Measurements from ENCODE around the gene CELF2.
A peak's percentile ranks its signal among the peaks of the same experiment; 100 is the strongest.
"Not testable (repeated sequence)": the region's sequence is repeated elsewhere in the genome, so short reads cannot be mapped to it uniquely, and the experiment has no call there.

The CELF2 gene

GRCh38 chr10:11335167-11335652 is 317.5 kb downstream of the CELF2 start:
- no peak for DNase-seq

DNA sequence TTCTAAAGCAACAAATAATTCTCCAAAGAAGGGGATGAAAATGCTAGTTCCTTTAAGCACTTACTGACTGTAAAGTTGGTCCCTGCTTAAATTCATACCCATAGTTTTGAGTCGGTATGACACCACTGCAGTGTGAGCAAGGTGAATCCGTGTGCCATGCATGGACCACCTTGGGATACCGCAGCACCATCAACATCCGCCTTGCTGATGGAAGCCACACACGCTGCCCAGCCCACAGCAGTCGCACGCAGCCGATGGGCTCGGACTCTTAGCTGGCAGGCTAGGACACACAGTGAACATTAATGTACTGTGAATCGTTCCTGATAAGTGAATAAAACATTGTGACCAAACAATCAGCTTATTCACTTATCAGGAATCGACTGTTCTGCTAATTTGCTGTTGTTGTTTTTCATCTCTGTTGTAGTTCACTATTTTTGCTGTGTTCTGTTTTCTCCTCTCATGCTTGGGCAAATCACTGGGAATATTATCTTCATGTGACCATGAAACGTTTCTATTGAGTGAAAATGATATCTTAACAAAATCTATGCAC is 318.3 kb downstream of the CELF2 start:
- no peak for DNase-seq

DNA sequence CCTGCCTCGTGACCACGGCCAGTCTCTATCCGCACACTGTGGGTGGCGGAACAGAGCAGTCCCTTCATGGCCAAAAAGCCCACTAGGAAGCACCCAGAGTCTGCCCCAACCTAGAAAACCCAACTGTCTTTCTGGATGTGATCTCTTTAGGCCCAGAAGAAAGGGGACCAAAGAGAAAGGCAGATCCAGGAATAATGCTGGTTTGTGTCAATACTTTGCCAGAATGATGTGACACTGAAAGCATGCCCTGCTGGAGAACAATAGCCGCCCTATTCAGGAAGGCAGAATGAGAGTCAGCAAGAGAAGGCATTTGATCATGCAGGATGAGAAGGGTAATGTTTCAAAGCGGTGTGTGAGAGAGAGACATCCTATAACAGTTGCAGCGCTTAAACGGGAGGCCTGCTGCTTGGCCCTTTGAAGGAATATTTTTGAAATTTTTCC is 319.1 kb downstream of the CELF2 start:
- DNase-seq: no peak

- DNase-seq: peak; percentile 15
Measured at GRCh38 chr10:11337516-11337915, 319.8 kb downstream of the CELF2 start.

DNA sequence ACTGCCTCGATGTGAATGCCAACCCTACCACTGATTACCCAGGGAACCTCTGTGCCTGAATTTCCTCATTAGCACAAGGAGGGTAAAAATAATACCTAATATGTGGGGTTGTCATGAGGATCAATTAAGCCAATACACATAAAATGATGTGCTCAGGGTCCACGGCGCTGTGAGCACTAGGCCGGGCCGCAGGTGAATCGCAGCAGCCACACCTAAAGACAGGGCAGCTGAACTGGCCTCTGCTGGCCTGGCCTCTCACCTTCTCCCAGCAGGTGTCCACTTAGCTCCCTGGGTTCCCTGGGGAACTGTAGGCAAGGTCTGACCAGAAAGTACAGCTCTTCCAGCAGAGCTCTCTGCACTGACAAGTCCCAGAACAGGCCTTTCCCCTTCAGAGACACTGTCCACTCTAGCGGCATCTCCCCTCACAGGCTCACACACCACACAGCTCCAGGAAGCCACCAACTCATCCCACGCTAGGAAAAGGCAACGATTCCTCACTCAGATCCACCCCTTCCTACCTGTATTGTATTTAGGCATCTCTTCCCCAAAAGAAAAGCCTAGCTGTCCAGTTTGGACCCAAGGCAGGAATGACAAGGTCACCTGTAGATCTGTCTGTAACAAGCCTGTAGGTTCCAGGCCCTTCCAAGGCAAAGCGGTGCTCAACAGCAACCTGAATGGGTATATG is 320.6 kb downstream of the CELF2 start:
- DNase-seq: no peak

- no peak for DNase-seq
Measured at GRCh38 chr10:11339013-11339412, 321.3 kb downstream of the CELF2 start.

- DNase-seq: no peak
Measured at GRCh38 chr10:11339660-11340059, 322.0 kb downstream of the CELF2 start.

DNA sequence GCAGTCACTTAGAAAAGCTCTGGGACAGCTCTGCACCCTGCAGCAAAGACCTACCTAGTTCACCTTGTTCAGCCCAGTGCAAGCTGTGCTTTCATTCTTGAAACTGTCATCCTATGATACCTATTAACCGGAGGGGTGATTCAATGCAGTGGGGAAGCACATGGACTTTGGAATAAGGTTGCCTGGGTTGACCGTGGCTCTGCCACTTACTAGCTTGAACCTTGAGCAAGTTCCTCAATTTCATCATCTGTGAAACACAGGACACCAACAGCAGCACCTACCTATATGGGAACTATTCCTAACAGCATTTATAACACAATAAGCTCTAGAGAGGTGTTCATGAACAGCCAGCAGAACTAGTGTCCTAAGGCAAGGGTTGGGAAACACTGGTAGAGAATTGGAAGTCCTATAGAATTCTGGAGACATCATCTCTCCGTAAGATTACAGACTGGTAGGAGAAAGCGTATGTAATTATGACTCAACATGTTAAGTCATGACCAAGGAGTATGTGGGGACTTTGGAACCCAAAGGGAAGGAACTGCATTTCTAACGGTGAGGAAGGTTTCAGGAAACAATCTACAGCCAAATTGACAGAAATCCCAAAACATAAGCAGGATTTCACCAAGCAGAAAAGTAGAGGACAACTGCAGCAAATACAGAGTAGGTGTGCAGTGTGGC is 323.8 kb downstream of the CELF2 start:
- DNase-seq: no peak

DNA sequence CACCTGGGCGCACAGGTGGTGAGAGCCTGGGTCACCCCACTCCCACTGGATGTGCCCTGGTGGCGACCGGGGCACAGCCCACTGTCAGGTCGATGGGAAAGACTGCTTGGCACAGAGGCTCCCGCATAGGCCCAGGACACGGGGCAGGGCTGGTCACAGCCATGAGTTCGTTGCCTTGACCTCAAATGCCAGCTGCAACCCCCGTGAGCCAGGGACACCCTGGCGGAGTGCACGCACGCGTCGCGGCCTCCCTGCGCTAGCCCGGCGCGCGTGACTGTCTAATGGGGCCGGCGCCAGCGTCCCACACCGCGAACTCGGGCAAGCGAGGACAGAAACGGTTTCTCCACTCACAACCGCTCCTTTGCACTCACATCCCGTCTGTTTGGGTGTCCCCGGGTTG is 326.4 kb downstream of the CELF2 start:
- no peak for DNase-seq

- DNase-seq: no peak
Measured at GRCh38 chr10:11344550-11344949, 326.9 kb downstream of the CELF2 start.

DNA sequence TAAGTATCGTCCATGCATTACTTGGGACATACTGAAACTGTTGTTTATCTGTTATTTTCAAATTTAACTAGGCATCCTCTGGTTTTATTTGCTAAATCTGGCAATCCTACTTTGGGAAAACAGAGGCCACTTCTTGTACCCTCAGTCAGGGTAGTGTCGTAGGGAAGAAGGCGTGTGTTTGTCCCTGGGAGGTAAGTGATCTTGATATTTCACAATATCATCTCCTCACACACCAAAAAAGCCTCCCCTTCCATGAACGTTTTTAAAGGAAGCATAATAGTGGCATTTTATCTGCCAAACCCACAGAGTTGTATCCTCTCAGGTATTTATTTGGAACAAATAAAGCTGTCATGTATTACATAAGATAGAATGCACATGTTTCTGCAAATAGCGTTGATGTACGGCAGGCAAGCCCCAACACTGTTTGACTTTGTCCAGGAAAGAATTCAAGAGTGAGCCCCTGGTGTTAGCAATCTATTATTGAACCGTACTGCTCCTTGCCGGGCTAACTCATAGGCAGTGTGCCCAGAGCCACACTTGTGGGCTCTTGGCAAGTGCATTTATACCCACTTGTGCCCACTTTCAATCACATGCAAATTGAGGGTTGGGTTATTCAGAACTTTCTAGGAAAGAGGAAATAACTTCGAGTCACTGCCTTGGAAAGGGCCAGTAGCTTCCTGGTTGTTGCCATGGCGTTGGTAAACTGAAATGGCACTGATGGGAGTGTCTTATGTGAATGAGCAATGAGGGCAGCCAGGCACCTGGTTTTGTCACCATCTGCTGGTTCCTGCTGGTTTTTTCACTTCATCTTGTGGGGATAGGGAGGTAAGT is 327.8 kb downstream of the CELF2 start:
- no peak for DNase-seq

- not testable (repeated sequence) for DNase-seq
Measured at GRCh38 chr10:11347580-11347979, 329.9 kb downstream of the CELF2 start.

DNA sequence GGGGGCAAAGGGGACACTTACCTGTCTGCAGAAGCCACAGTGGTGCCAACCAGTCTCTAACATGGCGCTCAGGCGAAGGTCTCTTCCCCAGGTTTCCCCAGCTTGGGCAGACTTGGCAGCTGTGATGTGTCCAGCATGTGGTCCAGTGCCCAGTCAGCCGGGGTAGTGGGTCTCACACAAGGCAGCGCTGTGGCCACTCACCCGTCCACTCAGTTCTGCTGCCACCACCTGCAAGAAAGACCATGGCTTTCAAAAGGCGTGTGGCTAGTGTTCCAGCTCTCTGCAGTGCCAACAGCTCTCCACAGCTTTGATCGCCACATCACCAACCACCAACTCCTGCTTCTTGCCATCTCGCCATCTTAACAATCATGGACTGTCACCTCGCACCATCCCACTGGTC is 334.1 kb downstream of the CELF2 start:
- DNase-seq: no peak

DNA sequence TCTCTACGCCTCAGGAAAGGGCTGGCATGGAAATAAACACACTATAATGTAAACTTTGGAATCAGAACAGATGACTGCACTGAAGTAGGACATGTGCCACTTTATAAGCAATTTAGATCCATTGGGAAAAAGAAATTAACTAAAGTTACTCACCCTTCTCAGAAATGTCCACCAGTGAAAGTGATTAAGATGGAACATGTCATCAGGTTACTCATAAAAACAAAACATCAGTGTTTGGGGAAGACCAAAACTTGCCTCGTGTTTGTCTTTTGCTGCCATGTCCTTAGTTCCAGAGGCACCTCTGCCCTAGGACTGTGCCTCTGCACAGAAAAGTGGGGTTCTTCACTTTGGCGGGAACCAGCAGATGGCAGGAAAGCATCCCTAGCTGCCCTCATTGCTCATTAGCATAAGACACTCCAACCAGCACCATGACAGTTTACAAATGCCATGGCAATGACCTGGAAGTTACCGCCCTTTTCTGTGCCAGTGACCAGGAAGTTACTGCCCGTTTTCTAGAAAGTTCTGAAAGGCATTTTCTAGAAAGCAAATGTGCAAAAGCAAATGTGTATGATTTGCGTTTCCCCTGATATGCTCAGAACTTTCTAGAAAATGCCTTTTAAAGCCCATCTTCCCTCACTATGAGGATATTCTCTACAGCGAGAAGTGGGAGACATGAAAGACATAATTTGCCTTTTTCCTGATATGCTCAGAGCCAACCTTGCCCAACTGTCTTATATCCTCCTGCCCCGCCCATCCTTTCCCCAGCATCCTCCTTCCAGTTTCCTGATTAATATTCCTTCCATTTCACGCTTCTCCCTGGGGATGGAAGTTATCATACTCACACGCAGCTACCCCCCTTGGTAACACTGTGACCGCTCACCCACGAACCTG is 335.6 kb downstream of the CELF2 start:
- no peak for DNase-seq

- DNase-seq: no peak
Measured at GRCh38 chr10:11354823-11355222, 337.2 kb downstream of the CELF2 start.

DNA sequence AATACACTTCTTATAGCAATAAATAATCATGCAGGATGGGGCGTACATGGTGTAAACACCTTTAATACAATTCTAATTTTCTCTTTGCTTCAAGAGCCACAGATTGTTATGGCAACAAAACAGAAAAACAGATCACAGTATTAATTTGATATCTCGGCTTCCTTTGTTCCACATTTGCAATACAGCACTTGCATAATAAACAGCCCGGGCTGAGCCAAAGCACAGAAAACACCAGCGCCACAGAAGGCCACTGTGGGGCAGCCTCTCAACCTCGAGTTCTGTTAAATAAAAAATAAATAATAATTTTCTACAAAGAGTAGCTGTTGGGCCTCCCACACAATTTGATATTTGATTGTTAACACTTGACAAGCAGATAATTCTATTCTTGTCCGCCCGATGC is 337.9 kb downstream of the CELF2 start:
- no peak for DNase-seq

DNA sequence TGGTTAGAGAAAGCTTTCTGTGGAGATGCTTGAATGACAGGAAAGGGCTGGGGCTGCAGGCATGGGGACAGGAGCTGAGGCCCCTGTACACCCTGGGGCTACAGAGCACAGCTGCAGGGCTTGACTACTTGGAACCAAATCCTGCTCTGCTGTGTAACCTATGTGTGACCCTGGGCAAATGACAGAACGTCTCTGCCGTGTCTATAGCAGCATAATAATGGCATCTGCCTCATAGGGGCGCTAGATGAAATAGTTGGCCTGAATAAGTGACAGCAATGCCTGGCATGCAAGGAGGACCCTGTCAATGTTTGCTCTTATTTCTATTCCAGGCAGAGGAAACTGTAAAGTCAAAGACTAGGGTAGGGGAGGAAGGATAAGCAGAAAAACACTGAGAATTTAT is 339.8 kb downstream of the CELF2 start:
- DNase-seq: no peak

GRCh38 chr10:11358011-11358410 is 340.3 kb downstream of the CELF2 start:
- no peak for DNase-seq

DNA sequence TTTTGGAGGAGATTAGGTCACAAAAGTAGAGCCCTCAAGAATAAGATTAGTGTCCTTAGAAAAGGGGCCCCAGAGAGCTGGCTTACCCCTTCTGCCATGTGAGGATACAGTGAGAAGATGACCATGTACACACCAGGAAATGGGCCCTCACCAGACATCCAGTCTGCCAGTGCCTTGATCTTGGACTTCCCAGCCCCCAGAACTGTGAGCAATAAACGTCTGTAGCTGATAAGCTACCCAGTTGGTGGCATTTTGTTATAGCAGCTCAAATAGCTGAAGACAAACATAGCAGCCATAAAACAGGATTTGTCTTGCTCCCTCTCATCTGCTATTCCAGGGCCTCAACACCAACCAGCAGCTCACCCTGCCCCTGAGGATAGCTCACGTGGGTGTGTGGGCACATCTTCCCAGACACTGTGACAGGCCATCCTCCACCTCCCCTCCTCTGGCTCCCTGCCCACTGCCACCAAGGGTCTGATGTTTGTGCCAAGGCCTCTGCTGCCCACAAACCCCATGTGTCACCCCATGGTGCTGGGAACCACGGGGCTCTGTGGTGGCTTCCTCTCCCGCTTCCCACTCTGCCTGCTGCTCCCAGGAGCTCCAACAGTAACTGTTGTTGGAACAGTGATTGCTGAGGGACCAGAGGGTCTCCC is 341.4 kb downstream of the CELF2 start:
- DNase-seq: no peak

DNA sequence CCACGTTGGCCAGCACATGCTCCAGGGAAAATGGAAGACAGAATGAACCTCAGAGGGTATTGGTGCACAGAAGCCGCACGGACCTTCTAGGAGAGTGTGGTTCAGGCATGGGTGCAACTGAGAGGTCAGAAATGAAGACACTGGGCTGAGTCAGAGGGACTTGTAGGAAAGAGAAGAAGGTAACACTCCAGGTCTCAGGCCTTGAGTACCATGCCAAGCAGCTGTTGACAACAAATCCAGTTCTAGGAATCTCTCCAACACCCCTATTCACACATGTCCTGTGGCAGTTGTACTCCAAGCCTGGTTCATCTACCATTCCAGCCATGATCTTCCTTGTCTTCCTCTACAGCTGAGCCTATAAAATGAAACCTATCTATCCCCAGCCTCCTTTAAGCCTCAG is 342.2 kb downstream of the CELF2 start:
- no peak for DNase-seq

DNA sequence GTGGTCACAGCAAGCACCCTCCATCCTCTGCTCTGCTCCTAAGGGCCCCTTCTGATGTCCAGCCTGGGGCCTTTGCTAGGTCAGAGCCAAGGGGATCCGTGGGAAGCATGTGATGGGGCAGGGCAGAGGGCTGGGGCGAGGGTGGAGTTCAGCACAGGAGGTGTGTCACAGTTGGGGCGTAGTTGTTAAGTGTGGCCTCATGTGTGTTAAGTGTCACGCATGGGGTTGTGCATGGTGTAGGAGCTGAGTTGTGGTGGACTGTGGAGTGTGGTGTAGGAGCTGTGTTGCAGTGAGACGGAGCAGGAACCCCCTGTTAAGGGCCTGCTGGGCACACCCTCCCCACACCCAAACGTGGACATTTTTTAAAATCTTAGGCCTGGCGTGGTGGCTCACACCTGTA is 345.8 kb downstream of the CELF2 start:
- DNase-seq: no peak

DNA sequence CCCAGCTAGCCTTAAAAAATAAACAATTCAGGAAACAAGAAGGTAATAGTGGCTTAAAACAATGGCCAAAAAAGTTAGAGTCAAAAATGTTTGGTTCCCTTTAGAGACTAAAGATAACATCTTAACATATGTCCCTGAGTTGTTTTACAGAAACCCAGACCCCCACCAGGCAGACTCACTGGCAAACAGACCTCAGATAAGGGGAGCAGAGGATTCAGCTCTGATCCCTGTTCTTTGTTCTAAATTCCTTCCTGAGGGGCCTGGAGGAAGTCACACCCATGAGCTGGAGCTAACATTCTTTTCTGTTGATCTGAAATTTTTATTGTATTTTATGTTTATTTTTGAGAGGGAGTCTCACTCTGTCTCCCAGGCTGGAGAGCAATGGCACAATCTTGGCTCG is 346.6 kb downstream of the CELF2 start:
- no peak for DNase-seq
